Upper lobe of left lung (tissue), 4 donors: ENCODE measurements around the gene ENTPD5.

Experiments used
- CTCF ChIP-seq, 6 experiments: fragments of 450-650 bp in 4 of 6; fragments of 200-600 bp in 2 of 6; sonication (generic) in 2 of 6; IDR thresholded peaks; one replicate each; pipeline ENCODE4 v1.5.1; 2016 to 2019; ENCODE audit warnings: antibody characterized with exemption in 6 of 6
- POLR2AphosphoS5 ChIP-seq, 2 donors: sonication (generic); formaldehyde crosslinking; IDR thresholded peaks; one replicate each; pipeline ENCODE4 v1.5.1; 2017; ENCODE audit warnings: antibody characterized with exemption in 2 of 2

DNA sequence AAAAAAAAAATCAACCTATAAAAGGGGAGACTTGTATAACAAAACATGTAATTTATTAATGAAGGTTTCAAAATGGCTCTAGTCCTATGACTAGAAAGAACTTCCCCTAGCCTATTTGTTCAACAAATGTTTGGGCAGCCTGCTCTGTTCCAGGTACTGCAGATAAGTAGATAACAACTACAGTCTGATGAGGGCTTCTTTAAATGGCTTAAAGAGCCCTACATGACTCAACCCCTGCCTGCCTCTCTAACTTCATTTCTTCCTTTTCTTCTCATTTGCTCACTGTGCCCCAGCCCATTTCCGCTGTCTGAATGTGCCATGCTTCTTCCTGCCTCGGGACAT, 43.7 kb upstream of the ENTPD5 start:
- no peak for TF ChIP-seq CTCF (IDR thresholded peaks at IDR 0.05)
- no peak for TF ChIP-seq POLR2AphosphoS5 (IDR thresholded peaks at IDR 0.05)
